Brain microvascular endothelial cell (primary cell): ENCODE results near the gene USP9X.

ENCODE experiments used
- DNase-seq: peaks from one replicate; pipeline ENCODE4 v3.0.0-alpha.2; 2020
- H3K27ac ChIP-seq: fragments of 250-450 bp; sonication (Bioruptor Pico); 2 replicates; pipeline ENCODE4 v1.5.1; 2020; ENCODE audit warnings: mild to moderate bottlenecking, moderate library complexity
- H3K27me3 ChIP-seq: fragments of 250-450 bp; sonication (Bioruptor Pico); replicated peaks from 2 replicates; pipeline ENCODE4 v1.5.1; 2020; ENCODE audit warnings: mild to moderate bottlenecking
- H3K36me3 ChIP-seq: fragments of 250-450 bp; sonication (Bioruptor Pico); replicated peaks from 2 replicates; pipeline ENCODE4 v1.5.1; 2020; ENCODE audit warnings: mild to moderate bottlenecking
- H3K4me3 ChIP-seq: 2 replicates; pipeline ENCODE4 v1.5.1; 2011; ENCODE audit warnings: low read depth, mild to moderate bottlenecking, control low read depth, low read length, moderate library complexity
- CTCF ChIP-seq: IDR thresholded peaks from 2 replicates; pipeline ENCODE4 v1.5.1; 2011; ENCODE audit warnings: low read depth, mild to moderate bottlenecking, moderate library complexity, low read length, control low read depth, inconsistent platforms; ENCODE audit errors: missing control alignments
- in situ Hi-C: cut with HindIII; loops from 2 replicates; pipeline ENCODE4 v1.10.0; 2017; ENCODE audit warnings: low sequenced_read_pairs, low pct_ligation_motif_present

USP9X gene

GRCh38 chrX:41122664-41123257, 37.5 kb downstream of the USP9X start:
- Histone ChIP-seq H3K4me3 (no peak overlapping the region), H3K27ac (no peak overlapping the region), H3K27me3 (no peaks in the 10 kb centered on the region), H3K36me3 (no peaks in the 10 kb centered on the region)
- no peak for DNase-seq
- in situ Hi-C loops = no loop called here
- TF ChIP-seq CTCF = no peak

- no peak for TF ChIP-seq CTCF
- no peak for DNase-seq
- H3K27ac ChIP-seq = no peak overlapping the region
- in situ Hi-C loops = no loop called here
- peaks cover 7% of the 10 kb centered on the region for H3K36me3 ChIP-seq
- no peaks in the 10 kb centered on the region for H3K27me3 ChIP-seq
- no peak overlapping the region for H3K4me3 ChIP-seq
These were observed 42.4 kb downstream of the USP9X start for GRCh38 chrX:41127477-41128192.

DNA sequence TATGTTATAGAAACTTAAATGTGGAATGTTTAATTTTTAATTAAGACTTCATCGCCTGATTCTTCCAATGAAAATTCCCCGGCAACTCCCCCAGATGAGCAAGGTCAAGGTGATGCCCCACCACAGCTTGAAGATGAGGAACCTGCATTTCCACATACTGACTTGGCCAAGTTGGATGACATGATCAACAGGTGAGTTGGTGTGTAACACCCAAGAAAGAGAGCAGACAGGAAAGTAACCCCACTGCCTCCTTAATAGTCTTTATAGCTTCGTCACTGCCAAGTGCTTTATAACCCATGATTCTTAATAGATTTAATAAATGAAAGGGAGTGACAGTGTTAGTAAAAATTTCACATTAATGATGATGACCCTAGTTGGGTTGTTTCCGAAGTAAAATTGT, 43.7 kb downstream of the USP9X start:
- H3K27me3 ChIP-seq = no peaks in the 10 kb centered on the region
- in situ Hi-C loops = no loop called here
- H3K27ac ChIP-seq = no peak overlapping the region
- H3K36me3 ChIP-seq = peaks cover 7% of the 10 kb centered on the region
- no peak for TF ChIP-seq CTCF
- no peak overlapping the region for H3K4me3 ChIP-seq
- no peak for DNase-seq

- no peak overlapping the region for H3K4me3 ChIP-seq
- DNase-seq = no peak
- peaks cover 10% of the 10 kb centered on the region for H3K36me3 ChIP-seq
These were observed 46.5 kb downstream of the USP9X start for GRCh38 chrX:41131766-41132165.

GRCh38 chrX:41133551-41133950, 48.3 kb downstream of the USP9X start:
- H3K27me3 ChIP-seq = no peaks in the 10 kb centered on the region
- TF ChIP-seq CTCF = no peak
- DNase-seq = no peak
- peaks cover 12% of the 10 kb centered on the region for H3K36me3 ChIP-seq
- no peak overlapping the region for H3K4me3 ChIP-seq
- no peak overlapping the region for H3K27ac ChIP-seq
- in situ Hi-C loops = no loop called here

More at GRCh38 chrX:41131766-41132165, 46.5 kb downstream of the USP9X start:
- TF ChIP-seq CTCF = no peak
- H3K27me3 ChIP-seq = no peaks in the 10 kb centered on the region
- H3K27ac ChIP-seq = no peak overlapping the region
- in situ Hi-C loops = no loop called here
